ENCODE data around the gene TRNP1. TPM values are rescaled to one million over a fixed set of nuclear protein-coding genes. Genes with fewer than 3 reads are reported as not detected.

Gene TRNP1
- total and polyA plus RNA-seq, 10 of the 15 experiments (the other 5 are each of a cell fraction or from before 2014, with no cell fraction given), result 0.13 TPM; not detected in 9

DNA sequence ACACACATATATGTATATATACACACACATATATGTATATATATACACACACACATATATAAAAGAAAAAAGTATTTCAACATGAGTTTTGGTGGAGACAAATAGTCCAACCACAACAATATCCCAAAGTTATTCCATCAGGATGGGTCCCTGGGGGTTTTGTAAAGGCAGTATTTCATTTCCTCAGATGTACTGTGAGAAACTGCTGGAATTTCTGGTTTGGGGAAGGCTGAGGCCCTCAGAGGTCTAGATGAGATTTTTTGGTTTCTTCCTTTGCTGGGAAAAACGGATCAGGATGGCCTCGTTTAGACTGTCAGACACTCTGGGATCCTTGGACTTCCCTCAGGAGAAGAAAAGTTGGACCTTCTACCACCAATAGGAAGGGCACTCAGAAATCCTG lies 55.6 kb downstream of the TRNP1 start:
- WGBS (ENCODE audit: insufficient coverage, insufficient replicate concordance, low lambda C conversion rate, missing lambda C conversion rate), result 0% methylated on average over 2 of the region's 2 CpGs
- TF ChIP-seq SMC3 (IDR thresholded peaks at IDR 0.05; ENCODE audit: borderline replicate concordance, low read length) (no peak), WRNIP1 (IDR thresholded peaks at IDR 0.05; ENCODE audit: borderline replicate concordance, low read depth, low read length) (no peak), IRF4 (IDR thresholded peaks at IDR 0.05; ENCODE audit: low read depth, low read length) (no peak), ZNF384 (IDR thresholded peaks at IDR 0.05; ENCODE audit: borderline replicate concordance, low read depth, low read length) (no peak)
- TF ChIP-seq, protein P1, sequence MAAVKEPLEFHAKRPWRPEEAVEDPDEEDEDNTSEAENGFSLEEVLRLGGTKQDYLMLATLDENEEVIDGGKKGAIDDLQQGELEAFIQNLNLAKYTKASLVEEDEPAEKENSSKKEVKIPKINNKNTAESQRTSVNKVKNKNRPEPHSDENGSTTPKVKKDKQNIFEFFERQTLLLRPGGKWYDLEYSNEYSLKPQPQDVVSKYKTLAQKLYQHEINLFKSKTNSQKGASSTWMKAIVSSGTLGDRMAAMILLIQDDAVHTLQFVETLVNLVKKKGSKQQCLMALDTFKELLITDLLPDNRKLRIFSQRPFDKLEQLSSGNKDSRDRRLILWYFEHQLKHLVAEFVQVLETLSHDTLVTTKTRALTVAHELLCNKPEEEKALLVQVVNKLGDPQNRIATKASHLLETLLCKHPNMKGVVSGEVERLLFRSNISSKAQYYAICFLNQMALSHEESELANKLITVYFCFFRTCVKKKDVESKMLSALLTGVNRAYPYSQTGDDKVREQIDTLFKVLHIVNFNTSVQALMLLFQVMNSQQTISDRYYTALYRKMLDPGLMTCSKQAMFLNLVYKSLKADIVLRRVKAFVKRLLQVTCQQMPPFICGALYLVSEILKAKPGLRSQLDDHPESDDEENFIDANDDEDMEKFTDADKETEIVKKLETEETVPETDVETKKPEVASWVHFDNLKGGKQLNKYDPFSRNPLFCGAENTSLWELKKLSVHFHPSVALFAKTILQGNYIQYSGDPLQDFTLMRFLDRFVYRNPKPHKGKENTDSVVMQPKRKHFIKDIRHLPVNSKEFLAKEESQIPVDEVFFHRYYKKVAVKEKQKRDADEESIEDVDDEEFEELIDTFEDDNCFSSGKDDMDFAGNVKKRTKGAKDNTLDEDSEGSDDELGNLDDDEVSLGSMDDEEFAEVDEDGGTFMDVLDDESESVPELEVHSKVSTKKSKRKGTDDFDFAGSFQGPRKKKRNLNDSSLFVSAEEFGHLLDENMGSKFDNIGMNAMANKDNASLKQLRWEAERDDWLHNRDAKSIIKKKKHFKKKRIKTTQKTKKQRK (IDR thresholded peaks at IDR 0.05; ENCODE audit: low read depth, low read length), result no peak

More for the DNA sequence above, 55.6 kb downstream of the TRNP1 start:
- no peak for DNase-seq (ENCODE audit: low read depth, low spot score)
- ChIA-PET SMC1A (ENCODE audit: uncharacterized antibody, unreplicated experiment) (interaction anchor here (6.8 kb wide), 1 partner anchor 49 kb away, joined by 176 read pairs; no protein-coding TSS in a partner anchor), RAD21 (ENCODE audit: unreplicated experiment) (no interaction called here), CTCF (interaction anchor here (0.7 to 14.6 kb wide), 2 partner anchors 9 to 46 kb away, joined by 3 to 577 read pairs; no protein-coding TSS in a partner anchor), POLR2A (no interaction called here)
- no TSS peak for BruUV-seq (replicated peaks)
- no peak for FAIRE-seq
- H3K27ac ChIP-seq (ENCODE audit: control insufficient read depth, insufficient read depth), result no peak overlapping the region
- H3K4me2 ChIP-seq (ENCODE audit: control insufficient read depth, insufficient read depth), result no peak overlapping the region
- in situ Hi-C loops (cut with MboI) (loop anchor here (5.0 kb wide), 1 partner anchor 48 kb away; no protein-coding TSS in a partner anchor), intact Hi-C loops (cut with micrococcal nuclease; ENCODE audit: unreplicated experiment) (no loop called here)
- no peaks in the 10 kb centered on the region for H3K36me3 ChIP-seq (ENCODE audit: control insufficient read depth in 2 of 2, insufficient read depth in 2 of 2, low read length in 1 of 2)
- H3K79me2 ChIP-seq (ENCODE audit: control insufficient read depth, insufficient read depth, low read length), result no peaks in the 10 kb centered on the region
- H2AFZ ChIP-seq (ENCODE audit: control insufficient read depth, low read depth, low read length), result no peak overlapping the region
- no peaks in the 10 kb centered on the region for H3K27me3 ChIP-seq (replicated peaks in 1 of 2; ENCODE audit: control insufficient read depth in 2 of 2, insufficient read depth in 2 of 2, low read length in 1 of 2)
- H3K4me1 ChIP-seq (ENCODE audit: control insufficient read depth, insufficient read depth, low read length), result peaks cover 5% of the 10 kb centered on the region; the same call in 1 of the 2 replicates
- ATAC-seq, result no peak
- H3K4me3 ChIP-seq, result no peak overlapping the region
- H3K9me3 ChIP-seq (replicated peaks; ENCODE audit: control insufficient read depth, insufficient read depth, low read length), result no peaks in the 10 kb centered on the region
- no peaks in the 10 kb centered on the region for H4K20me1 ChIP-seq (ENCODE audit: control insufficient read depth, insufficient read depth)
- no peak overlapping the region for H3K9ac ChIP-seq (ENCODE audit: control insufficient read depth, insufficient read depth, low read length)

Measured in GM12878 (cell line).